ENCODE results near the gene LMOD2.

The LMOD2 gene

DNA sequence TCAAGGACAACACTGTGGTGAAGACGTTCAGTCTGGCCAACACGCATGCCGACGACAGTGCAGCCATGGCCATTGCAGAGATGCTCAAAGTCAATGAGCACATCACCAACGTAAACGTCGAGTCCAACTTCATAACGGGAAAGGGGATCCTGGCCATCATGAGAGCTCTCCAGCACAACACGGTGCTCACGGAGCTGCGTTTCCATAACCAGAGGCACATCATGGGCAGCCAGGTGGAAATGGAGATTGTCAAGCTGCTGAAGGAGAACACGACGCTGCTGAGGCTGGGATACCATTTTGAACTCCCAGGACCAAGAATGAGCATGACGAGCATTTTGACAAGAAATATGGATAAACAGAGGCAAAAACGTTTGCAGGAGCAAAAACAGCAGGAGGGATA, 6.6 kb downstream of the LMOD2 start:
- H3K27ac ChIP-seq (ENCODE audit: insufficient read depth in 1 of 2, low read depth in 1 of 2, low read length in 2 of 2, poor library complexity in 1 of 2, severe bottlenecking in 2 of 2) = no peak overlapping the region
- WGBS (ENCODE audit: insufficient coverage) = 94% methylated on average over 15 of the region's 15 CpGs
- no peaks in the 10 kb centered on the region for H3K36me3 ChIP-seq (ENCODE audit: control insufficient read depth in 4 of 4, insufficient read depth in 4 of 4, low read length in 3 of 4)
- H3K9me3 ChIP-seq (ENCODE audit: control extremely low read depth in 1 of 5, control insufficient read depth in 4 of 5, insufficient read depth in 2 of 5, low read depth in 1 of 5, low read length in 4 of 5) = no peaks in the 10 kb centered on the region
- no peak overlapping the region for H3K4me3 ChIP-seq (ENCODE audit: control insufficient read depth in 1 of 7, extremely low read depth in 1 of 7, insufficient read depth in 4 of 7, low read depth in 2 of 7, low read length in 6 of 7)
- no peaks in the 10 kb centered on the region for H3K4me1 ChIP-seq (ENCODE audit: control extremely low read depth in 1 of 4, control insufficient read depth in 4 of 4, insufficient read depth in 4 of 4, low read length in 3 of 4)
- peaks cover 0 to 10% (median 0%) of the 10 kb centered on the region in 5 experiments for H3K27me3 ChIP-seq (replicated peaks in 2 of 5; ENCODE audit: control insufficient read depth in 4 of 5, insufficient read depth in 5 of 5, low read length in 4 of 5)
- ChIA-PET CTCF (no interaction called here), POLR2A (no interaction called here)
- DNase-seq = no peak

DNA sequence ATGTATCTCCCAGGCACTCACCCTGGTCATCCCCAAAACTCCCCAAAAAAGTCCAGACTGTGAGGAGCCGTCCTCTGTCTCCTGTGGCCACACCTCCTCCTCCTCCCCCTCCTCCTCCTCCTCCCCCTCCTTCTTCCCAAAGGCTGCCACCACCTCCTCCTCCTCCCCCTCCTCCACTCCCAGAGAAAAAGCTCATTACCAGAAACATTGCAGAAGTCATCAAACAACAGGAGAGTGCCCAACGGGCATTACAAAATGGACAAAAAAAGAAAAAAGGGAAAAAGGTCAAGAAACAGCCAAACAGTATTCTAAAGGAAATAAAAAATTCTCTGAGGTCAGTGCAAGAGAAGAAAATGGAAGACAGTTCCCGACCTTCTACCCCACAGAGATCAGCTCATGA, 7.1 kb downstream of the LMOD2 start:
- Histone ChIP-seq H3K9me3 (ENCODE audit: control extremely low read depth in 1 of 5, control insufficient read depth in 4 of 5, insufficient read depth in 2 of 5, low read depth in 1 of 5, low read length in 4 of 5) (no peaks in the 10 kb centered on the region), H3K4me1 (ENCODE audit: control extremely low read depth in 1 of 4, control insufficient read depth in 4 of 4, insufficient read depth in 4 of 4, low read length in 3 of 4) (no peaks in the 10 kb centered on the region), H3K27me3 (replicated peaks in 2 of 5; ENCODE audit: control insufficient read depth in 4 of 5, insufficient read depth in 5 of 5, low read length in 4 of 5) (peaks cover 0 to 10% (median 0%) of the 10 kb centered on the region in 5 experiments), H3K27ac (ENCODE audit: insufficient read depth in 1 of 2, low read depth in 1 of 2, low read length in 2 of 2, poor library complexity in 1 of 2, severe bottlenecking in 2 of 2) (no peak overlapping the region), H3K4me3 (ENCODE audit: control insufficient read depth in 1 of 7, extremely low read depth in 1 of 7, insufficient read depth in 4 of 7, low read depth in 2 of 7, low read length in 6 of 7) (no peak overlapping the region), H3K36me3 (ENCODE audit: control insufficient read depth in 4 of 4, insufficient read depth in 4 of 4, low read length in 3 of 4) (no peaks in the 10 kb centered on the region)
- DNase-seq = no peak
- ChIA-PET CTCF (no interaction called here), POLR2A (no interaction called here)
- 73% methylated on average over 2 of the region's 3 CpGs for WGBS (ENCODE audit: insufficient coverage)

- 96% methylated on average over 4 of the region's 6 CpGs for whole genome bisulfite sequencing (ENCODE audit: insufficient coverage)
- Histone ChIP-seq H3K27me3 (replicated peaks in 2 of 5; ENCODE audit: control insufficient read depth in 4 of 5, insufficient read depth in 5 of 5, low read length in 4 of 5) (peaks cover 0 to 10% (median 0%) of the 10 kb centered on the region in 5 experiments), H3K9me3 (ENCODE audit: control extremely low read depth in 1 of 5, control insufficient read depth in 4 of 5, insufficient read depth in 2 of 5, low read depth in 1 of 5, low read length in 4 of 5) (no peaks in the 10 kb centered on the region), H3K4me3 (ENCODE audit: control insufficient read depth in 1 of 7, extremely low read depth in 1 of 7, insufficient read depth in 4 of 7, low read depth in 2 of 7, low read length in 6 of 7) (no peak overlapping the region), H3K4me1 (ENCODE audit: control extremely low read depth in 1 of 4, control insufficient read depth in 4 of 4, insufficient read depth in 4 of 4, low read length in 3 of 4) (no peaks in the 10 kb centered on the region), H3K36me3 (ENCODE audit: control insufficient read depth in 4 of 4, insufficient read depth in 4 of 4, low read length in 3 of 4) (no peaks in the 10 kb centered on the region), H3K27ac (ENCODE audit: insufficient read depth in 1 of 2, low read depth in 1 of 2, low read length in 2 of 2, poor library complexity in 1 of 2, severe bottlenecking in 2 of 2) (no peak overlapping the region)
- CTCF ChIA-PET = no interaction called here
- no peak for DNase-seq
- POLR2A ChIA-PET = no interaction called here
Observed at GRCh38 chr7:123663200-123663599, 7.5 kb downstream of the LMOD2 start.

GRCh38 chr7:123665157-123665556, 9.5 kb downstream of the LMOD2 start:
- CTCF ChIA-PET = interaction anchor here (0.9 kb wide), 1 partner anchor 200 kb away, joined by 3 read pairs; no protein-coding TSS in a partner anchor
- Histone ChIP-seq H3K27ac (ENCODE audit: insufficient read depth in 1 of 2, low read depth in 1 of 2, low read length in 2 of 2, poor library complexity in 1 of 2, severe bottlenecking in 2 of 2) (no peak overlapping the region), H3K27me3 (replicated peaks in 2 of 5; ENCODE audit: control insufficient read depth in 4 of 5, insufficient read depth in 5 of 5, low read length in 4 of 5) (peaks cover 0 to 8% (median 0%) of the 10 kb centered on the region in 5 experiments), H3K9me3 (ENCODE audit: control extremely low read depth in 1 of 5, control insufficient read depth in 4 of 5, insufficient read depth in 2 of 5, low read depth in 1 of 5, low read length in 4 of 5) (no peaks in the 10 kb centered on the region), H3K4me1 (ENCODE audit: control extremely low read depth in 1 of 4, control insufficient read depth in 4 of 4, insufficient read depth in 4 of 4, low read length in 3 of 4) (no peaks in the 10 kb centered on the region), H3K4me3 (ENCODE audit: control insufficient read depth in 1 of 7, extremely low read depth in 1 of 7, insufficient read depth in 4 of 7, low read depth in 2 of 7, low read length in 6 of 7) (no peak overlapping the region), H3K36me3 (ENCODE audit: control insufficient read depth in 4 of 4, insufficient read depth in 4 of 4, low read length in 3 of 4) (no peaks in the 10 kb centered on the region)
- no peak for DNase-seq
- POLR2A ChIA-PET = no interaction called here
- WGBS (ENCODE audit: insufficient coverage) = 100% methylated on average over 1 of the region's 2 CpGs

DNA sequence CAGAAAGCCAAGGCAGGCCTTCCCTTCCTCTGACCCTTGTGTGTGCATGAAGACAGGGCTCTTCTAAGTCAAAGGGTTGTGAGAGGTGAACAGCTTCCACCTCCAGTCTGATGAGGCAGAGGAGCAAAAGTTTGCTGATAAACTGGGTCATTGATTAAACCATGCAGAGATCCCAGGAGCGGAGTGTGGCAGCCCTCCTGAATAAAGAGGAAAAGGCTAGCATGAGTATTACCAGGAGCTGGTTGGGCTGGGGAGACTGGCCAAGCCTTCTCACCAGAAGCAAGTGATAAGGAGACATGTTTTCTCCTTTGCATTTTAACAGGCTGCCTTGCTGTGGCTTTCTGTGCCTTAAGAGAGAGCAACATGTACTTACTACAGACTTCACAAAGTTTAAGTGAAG, 10.2 kb downstream of the LMOD2 start:
- Histone ChIP-seq H3K9me3 (ENCODE audit: control extremely low read depth in 1 of 5, control insufficient read depth in 4 of 5, insufficient read depth in 2 of 5, low read depth in 1 of 5, low read length in 4 of 5) (no peaks in the 10 kb centered on the region), H3K4me3 (ENCODE audit: control insufficient read depth in 1 of 7, extremely low read depth in 1 of 7, insufficient read depth in 4 of 7, low read depth in 2 of 7, low read length in 6 of 7) (no peak overlapping the region), H3K36me3 (ENCODE audit: control insufficient read depth in 4 of 4, insufficient read depth in 4 of 4, low read length in 3 of 4) (no peaks in the 10 kb centered on the region), H3K27ac (ENCODE audit: insufficient read depth in 1 of 2, low read depth in 1 of 2, low read length in 2 of 2, poor library complexity in 1 of 2, severe bottlenecking in 2 of 2) (no peak overlapping the region), H3K27me3 (replicated peaks in 2 of 5; ENCODE audit: control insufficient read depth in 4 of 5, insufficient read depth in 5 of 5, low read length in 4 of 5) (peaks cover 0 to 8% (median 0%) of the 10 kb centered on the region in 5 experiments), H3K4me1 (ENCODE audit: control extremely low read depth in 1 of 4, control insufficient read depth in 4 of 4, insufficient read depth in 4 of 4, low read length in 3 of 4) (no peaks in the 10 kb centered on the region)
- no peak for DNase-seq
- ChIA-PET CTCF (interaction anchor here (0.9 to 1.4 kb wide), 2 partner anchors 16 to 199 kb away, joined by 3 to 4 read pairs; no protein-coding TSS in a partner anchor), POLR2A (no interaction called here)
- WGBS (ENCODE audit: insufficient coverage) = 100% methylated on average over 1 of the region's 1 CpG

GRCh38 chr7:123666492-123666891, 10.8 kb downstream of the LMOD2 start:
- no peak for DNase-seq
- Histone ChIP-seq H3K4me1 (ENCODE audit: control extremely low read depth in 1 of 4, control insufficient read depth in 4 of 4, insufficient read depth in 4 of 4, low read length in 3 of 4) (no peaks in the 10 kb centered on the region), H3K4me3 (ENCODE audit: control insufficient read depth in 1 of 7, extremely low read depth in 1 of 7, insufficient read depth in 4 of 7, low read depth in 2 of 7, low read length in 6 of 7) (no peak overlapping the region), H3K36me3 (ENCODE audit: control insufficient read depth in 4 of 4, insufficient read depth in 4 of 4, low read length in 3 of 4) (no peaks in the 10 kb centered on the region), H3K27ac (ENCODE audit: insufficient read depth in 1 of 2, low read depth in 1 of 2, low read length in 2 of 2, poor library complexity in 1 of 2, severe bottlenecking in 2 of 2) (no peak overlapping the region), H3K27me3 (replicated peaks in 2 of 5; ENCODE audit: control insufficient read depth in 4 of 5, insufficient read depth in 5 of 5, low read length in 4 of 5) (peaks cover 0 to 8% (median 0%) of the 10 kb centered on the region in 5 experiments), H3K9me3 (ENCODE audit: control extremely low read depth in 1 of 5, control insufficient read depth in 4 of 5, insufficient read depth in 2 of 5, low read depth in 1 of 5, low read length in 4 of 5) (no peaks in the 10 kb centered on the region)
- ChIA-PET POLR2A (no interaction called here), CTCF (interaction anchor here (1.4 kb wide), 1 partner anchor 16 kb away, joined by 4 read pairs; no protein-coding TSS in a partner anchor)
- no CpG with 5 or more reads among the region's 1 CpG for WGBS (ENCODE audit: insufficient coverage)

- CTCF ChIA-PET = interaction anchor here (1.2 kb wide), 1 partner anchor 12 kb away, joined by 3 read pairs; no protein-coding TSS in a partner anchor
- POLR2A ChIA-PET = no interaction called here
- H3K27ac ChIP-seq (ENCODE audit: insufficient read depth in 1 of 2, low read depth in 1 of 2, low read length in 2 of 2, poor library complexity in 1 of 2, severe bottlenecking in 2 of 2) = no peak overlapping the region
Observed at GRCh38 chr7:123669485-123669884, 13.8 kb downstream of the LMOD2 start.

More at GRCh38 chr7:123669485-123669884, 13.8 kb downstream of the LMOD2 start:
- WGBS (ENCODE audit: insufficient coverage) = 99% methylated on average over 7 of the region's 7 CpGs
- H3K27me3 ChIP-seq (replicated peaks in 2 of 5; ENCODE audit: control insufficient read depth in 4 of 5, insufficient read depth in 5 of 5, low read length in 4 of 5) = peaks cover 0 to 3% (median 0%) of the 10 kb centered on the region in 5 experiments
- no peak overlapping the region for H3K4me3 ChIP-seq (ENCODE audit: control insufficient read depth in 1 of 7, extremely low read depth in 1 of 7, insufficient read depth in 4 of 7, low read depth in 2 of 7, low read length in 6 of 7)
- no peaks in the 10 kb centered on the region for H3K9me3 ChIP-seq (ENCODE audit: control extremely low read depth in 1 of 5, control insufficient read depth in 4 of 5, insufficient read depth in 2 of 5, low read depth in 1 of 5, low read length in 4 of 5)
- H3K4me1 ChIP-seq (ENCODE audit: control extremely low read depth in 1 of 4, control insufficient read depth in 4 of 4, insufficient read depth in 4 of 4, low read length in 3 of 4) = no peaks in the 10 kb centered on the region
- no peak for DNase-seq
- H3K36me3 ChIP-seq (ENCODE audit: control insufficient read depth in 4 of 4, insufficient read depth in 4 of 4, low read length in 3 of 4) = no peaks in the 10 kb centered on the region
